Stimulated activated CD8-positive, alpha-beta memory T cell treated with anti-CD3 and anti-CD28 coated beads, Interleukin-15, amount 100 ng/mL, for 4 hours (primary cell): ENCODE data around the gene NR2E1.

Experiments
- DNase-seq, 2 donors: peaks; one replicate each; pipeline ENCODE4 v3.0.0-alpha.2; 2020; ENCODE audit warnings: low read depth in 2 of 2

NR2E1 gene

DNA sequence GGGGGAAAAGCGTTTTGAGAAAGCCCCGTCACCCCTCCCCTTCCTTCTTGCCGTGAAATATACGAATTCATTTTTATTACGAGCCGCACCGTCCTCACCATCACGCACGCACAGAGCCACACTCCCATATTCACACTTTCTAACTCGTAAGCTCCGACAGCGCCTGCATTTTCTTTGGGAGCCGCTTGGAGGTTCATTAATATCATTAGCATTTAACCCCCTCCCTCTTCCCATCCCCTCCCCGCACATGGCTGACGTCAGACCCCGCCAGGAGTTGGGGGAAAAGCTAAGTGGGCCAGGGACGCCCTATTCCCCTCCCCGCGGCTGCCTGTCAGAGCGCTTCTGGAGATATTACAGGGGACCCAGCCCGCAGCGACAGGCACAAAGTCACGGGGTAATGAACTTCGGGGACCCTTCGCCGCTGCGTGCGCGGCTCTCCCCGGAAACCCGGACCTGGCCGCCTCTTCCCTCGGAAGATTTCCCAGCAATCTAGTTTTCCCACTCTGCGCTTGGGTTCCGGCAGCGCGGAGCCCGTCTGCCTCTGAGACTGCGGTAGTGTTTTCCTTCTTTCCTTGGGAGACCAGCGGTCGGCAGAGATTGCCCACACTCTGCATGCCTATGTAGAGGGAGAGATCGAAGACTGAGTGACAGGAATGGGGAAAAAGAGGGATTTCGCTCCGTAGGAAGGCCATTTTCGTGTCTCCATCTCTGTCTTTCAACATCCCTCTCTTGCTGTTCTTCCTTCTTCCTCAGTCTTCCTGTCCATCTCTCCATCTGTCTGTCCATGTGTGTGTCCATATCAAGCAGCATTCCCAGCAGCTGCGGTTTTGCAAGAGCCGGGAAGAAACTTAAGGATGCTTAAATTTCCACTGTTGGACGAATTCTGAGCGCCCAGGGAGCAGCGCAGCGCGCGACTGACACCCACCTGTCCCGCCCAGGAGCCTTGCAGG, at the start of gene NR2E1:
TSS of gene NR2E1 (plus strand) at position 309 of the 950 bp plus-strand sequence. CDS start 744 bp downstream, outside the sequence.
- no peak for DNase-seq

DNA sequence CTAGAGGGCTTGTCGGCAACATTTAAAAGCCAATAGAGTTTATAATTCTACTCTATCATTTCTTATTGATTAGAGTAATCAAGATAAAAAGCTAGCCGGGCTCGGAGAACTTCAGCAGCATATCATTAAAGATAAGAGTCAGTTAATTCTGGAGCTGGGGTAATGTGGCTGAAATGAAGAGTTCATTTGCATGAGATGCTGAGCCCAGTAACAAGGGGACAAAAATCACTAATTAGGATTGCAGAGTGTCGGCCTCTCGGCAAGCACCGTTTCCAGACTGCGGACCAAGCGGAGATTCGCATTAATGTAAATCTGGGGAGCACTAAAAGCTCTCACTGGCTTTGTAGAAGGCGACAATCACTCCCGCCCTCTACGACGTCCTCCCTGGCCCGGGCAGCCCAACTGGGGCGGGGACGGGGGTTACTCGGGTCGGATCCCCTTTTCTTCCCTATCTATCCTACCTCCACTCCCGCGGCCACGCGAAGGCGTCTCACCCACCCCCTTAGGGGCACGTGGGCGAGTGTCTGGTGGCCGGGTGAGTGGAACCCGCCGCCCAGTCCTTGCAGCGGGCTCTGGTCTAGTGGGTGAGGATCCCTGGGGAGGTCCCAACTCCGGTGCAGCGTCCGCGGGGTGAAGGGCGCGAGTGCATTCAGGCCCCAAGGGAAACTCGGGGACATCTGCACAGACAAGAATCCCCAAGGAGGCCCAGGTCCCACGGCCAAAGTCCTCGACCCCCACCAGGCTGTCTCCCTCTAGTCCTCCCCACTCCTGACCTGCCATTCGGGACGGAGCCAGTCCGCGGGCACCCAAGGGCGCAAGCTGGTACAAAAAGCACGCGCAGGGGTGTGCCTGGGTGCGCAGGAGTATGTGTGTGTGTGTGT, 49.0 kb upstream of the NR2E1 start:
- DNase-seq, result no peak

GRCh38 chr6:108117427-108118358, 48.1 kb upstream of the NR2E1 start:
- DNase-seq, result no peak

DNA sequence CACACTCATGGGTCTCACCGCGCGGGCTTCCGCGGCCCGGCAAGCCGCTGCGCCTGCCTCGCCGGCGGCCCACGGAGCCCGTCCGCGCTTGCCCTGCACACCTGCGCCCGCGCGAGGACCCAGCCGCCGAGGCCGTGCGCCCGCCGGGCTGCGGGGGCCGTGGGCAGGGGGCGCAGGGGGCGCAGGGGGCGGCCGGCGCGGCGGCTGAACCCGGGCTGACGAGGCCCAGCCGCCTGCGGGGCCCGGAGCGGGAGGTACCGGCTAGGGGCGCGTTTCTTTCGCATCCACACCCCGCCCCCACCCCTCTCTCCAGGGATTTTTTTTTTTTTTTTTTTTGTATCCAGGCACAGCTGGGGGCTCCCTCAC, 47.5 kb upstream of the NR2E1 start:
- DNase-seq, result no peak

- no peak for DNase-seq
Measured at GRCh38 chr6:108118810-108119768, 46.7 kb upstream of the NR2E1 start.

- DNase-seq, result no peak
Measured at GRCh38 chr6:108119769-108120141, 46.1 kb upstream of the NR2E1 start.

- DNase-seq, result no peak
Measured at GRCh38 chr6:108120311-108120710, 45.5 kb upstream of the NR2E1 start.

- DNase-seq, result no peak
Measured at GRCh38 chr6:108121612-108122011, 44.2 kb upstream of the NR2E1 start.

DNA sequence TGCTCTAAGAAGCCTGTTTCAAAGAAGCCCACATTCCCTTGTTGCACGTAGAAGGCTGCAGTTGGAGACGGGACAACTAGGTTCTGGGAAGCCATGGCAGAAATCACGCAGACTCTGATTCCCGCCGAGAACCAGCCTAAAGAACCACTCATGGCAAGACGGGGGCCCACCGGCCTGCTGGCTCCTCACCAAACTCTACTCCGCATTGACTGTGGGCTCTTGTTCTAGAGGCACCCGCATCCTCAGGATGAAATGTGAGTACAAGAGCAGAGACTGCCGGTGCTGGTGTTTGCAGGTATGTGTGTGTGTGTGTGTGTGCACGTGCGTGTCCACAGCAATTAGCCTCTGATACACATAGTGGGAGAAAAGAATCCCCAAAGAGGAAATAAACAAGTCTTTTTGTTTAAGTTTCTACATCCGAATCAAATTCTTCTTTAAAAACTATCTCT, 42.3 kb upstream of the NR2E1 start:
- no peak for DNase-seq

- DNase-seq, result no peak
Measured at GRCh38 chr6:108123946-108124345, 41.9 kb upstream of the NR2E1 start.

DNA sequence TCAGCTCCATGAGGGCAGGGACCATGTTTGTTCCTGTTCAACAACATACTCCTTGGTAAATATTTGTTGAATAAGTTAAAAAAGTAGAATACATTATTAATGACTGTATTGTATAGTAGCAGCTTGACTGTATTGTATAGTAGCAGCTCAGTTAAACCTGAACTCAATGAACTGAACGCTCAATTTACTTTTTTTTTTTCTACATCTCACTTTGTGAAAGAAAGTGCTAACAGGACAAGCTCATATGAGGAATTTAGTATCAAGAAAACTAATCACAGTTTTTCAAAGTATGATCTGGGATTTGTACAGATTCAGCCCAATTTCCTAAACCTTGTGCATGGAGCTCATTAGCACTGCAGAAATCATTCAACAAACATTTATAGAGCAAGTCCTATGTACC, 38.8 kb upstream of the NR2E1 start:
- DNase-seq, result no peak

GRCh38 chr6:108127826-108128225, 38.0 kb upstream of the NR2E1 start:
- no peak for DNase-seq

DNA sequence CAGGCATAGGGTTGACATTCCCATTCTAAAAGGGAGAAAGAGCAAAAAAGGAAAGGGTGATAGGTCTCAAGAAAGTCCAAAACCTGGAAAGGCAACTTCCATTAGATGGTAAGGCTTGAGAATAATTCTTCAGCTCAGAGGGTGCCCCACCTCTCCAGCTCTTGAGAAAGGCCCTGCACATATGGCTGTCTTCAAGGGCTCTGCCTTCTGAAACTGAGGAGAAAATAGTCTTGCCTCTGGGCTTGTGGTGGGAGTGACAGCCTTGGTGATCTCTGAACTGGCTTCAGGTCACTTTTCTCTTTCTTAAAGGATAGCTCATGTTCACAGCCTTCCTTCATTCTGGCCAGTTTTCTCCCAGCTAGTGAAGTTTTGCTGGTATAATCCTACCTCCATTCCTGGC, 35.6 kb upstream of the NR2E1 start:
- DNase-seq, result no peak

- DNase-seq, result no peak
Measured at GRCh38 chr6:108132863-108133262, 33.0 kb upstream of the NR2E1 start.

DNA sequence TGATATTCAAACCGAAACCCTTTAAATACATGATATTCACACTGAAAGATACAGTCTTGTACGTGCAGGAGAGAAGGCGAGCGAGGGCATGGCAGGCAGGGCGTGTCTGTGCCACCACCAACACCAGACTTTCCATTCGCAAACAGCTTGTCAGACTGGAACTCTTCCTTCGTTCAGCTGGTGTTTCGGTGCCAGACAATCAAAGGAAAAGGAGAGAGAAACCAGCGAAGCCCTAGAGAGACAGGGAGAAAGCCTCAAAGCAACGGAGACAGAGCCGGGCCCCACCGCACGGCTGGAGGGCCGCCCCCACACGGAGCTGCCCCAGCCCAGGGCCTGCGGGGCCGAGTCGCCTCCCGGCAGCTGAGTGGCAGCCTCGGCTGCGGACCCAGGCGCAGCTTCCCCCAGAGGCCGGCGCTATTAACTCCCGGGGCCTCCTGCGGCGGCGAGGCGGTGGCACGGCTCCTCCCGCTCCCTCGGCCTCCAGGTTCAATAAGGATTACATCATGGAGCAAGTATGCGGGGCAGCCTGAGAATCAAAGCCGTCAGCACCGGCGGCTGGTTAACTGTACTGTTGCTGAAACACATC, 32.1 kb upstream of the NR2E1 start:
- DNase-seq, result no peak

GRCh38 chr6:108134213-108134970, 31.4 kb upstream of the NR2E1 start:
- DNase-seq, result no peak

- no peak for DNase-seq
Measured at GRCh38 chr6:108142240-108142639, 23.6 kb upstream of the NR2E1 start.

GRCh38 chr6:108145639-108146038, 20.2 kb upstream of the NR2E1 start:
- DNase-seq, result no peak

- DNase-seq, result no peak
Measured at GRCh38 chr6:108152446-108152845, 13.4 kb upstream of the NR2E1 start.
